NCI-H774 (cell line): ENCODE measurements around the gene PRMT3.
"Not testable (repeated sequence)": the region's sequence is repeated elsewhere in the genome, so short reads cannot be mapped to it uniquely, and the experiment has no call there.

Experiments used
- DNase-seq: peaks from one replicate; lab custom pipeline; 2025; lab: John Stamatoyannopoulos, UW

Gene PRMT3

DNA sequence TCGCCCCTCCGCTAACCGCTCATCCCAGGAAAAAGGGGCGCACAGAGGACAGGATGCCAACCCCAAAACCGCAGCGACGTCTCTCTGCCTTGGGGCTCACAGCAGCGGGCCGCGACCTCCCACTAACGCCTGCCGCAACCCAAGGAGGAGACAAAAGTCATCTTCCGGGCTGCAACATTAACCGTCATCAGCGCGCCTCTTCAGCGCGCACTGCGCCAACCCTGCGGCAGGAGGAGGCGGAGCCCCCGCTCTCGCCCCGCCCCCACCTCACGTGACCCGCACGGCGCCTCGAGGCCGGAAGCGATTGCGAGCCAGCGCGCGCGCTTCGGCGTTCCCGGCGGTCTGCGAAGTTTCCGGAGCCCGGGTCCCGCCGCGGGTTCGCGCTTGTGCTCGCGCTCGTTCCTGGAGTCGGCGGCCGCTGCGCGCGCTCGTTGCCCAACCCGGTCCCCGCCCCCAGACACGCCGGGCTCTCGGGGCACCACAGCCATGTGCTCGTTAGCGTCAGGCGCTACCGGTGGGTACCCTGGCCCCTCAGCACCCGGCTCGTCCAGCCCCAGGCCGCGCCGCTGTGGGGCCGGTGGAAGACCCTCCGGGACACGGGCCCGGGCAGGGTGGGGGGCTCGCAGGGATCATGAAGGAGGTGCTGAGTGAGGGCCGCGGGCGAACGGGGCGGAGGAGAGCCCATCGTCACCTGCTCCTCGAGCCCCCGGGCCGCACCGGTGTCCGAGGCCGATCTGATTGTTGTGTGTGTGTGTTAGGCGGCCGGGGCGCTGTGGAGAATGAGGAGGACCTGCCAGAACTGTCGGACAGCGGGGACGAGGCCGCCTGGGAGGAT lies at the start of gene PRMT3:
PRMT3 (plus strand) TSS at position 456 of the 835 bp plus-strand sequence; CDS start at position 487, 31 bp downstream.
- DNase-seq = peak; percentile 96

DNA sequence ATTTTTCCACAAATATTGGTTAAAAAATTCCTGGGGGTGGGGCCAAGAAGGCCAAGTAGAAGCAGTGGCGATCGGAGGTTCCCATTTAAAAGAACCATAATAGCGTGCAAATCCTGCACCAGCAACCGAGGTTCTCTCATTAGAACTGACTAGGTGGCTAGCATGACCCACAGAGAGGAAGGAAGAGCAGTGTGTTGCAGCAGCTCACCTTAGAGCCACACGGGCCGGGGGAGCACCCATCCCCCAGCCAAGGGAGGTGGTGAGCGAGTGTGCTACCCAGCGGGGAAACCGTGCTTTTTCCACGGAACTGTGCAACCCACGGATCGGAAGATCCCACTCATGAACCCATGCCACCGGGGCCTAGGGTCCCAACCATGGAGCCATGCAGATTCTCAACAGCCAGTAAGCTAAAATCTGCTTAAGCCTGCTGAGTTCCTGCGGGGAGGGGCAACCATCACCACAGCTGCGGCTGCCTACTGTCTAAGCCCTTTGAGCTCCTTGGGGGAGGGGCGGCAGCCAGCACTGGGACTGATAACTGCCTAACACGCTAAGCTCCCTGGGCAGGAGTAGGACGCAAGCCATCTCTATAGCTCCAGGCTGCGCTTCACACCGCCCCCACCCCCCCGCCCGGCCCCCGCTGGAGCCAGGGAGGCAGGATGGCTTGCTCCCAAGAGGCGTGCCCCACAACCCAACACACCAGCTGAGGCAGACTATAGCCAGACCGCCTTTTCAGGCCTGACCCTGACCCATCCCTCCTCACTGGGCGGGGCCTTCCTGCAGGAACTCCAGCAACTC lies 45.0 kb upstream of the PRMT3 start:
- DNase-seq = no peak

DNA sequence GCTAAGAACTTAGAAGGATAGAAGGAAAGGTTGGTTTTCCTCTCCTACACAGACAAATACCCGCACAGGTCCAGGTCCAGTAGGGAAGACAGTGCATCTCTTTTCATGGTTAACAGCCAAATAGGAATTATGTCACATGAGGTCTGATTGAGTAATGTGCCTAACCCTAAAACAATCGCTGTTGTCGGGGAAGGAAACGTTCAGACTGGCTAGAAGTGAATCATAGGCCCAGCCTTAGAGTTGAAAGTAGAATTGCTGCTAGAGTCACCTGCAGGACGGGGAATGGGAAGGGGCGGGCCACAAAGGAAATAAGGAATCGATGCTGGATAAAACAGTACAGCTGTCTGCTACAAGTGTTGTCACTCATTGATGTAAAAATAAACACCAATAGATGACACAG lies 36.4 kb upstream of the PRMT3 start:
- DNase-seq = no peak

DNA sequence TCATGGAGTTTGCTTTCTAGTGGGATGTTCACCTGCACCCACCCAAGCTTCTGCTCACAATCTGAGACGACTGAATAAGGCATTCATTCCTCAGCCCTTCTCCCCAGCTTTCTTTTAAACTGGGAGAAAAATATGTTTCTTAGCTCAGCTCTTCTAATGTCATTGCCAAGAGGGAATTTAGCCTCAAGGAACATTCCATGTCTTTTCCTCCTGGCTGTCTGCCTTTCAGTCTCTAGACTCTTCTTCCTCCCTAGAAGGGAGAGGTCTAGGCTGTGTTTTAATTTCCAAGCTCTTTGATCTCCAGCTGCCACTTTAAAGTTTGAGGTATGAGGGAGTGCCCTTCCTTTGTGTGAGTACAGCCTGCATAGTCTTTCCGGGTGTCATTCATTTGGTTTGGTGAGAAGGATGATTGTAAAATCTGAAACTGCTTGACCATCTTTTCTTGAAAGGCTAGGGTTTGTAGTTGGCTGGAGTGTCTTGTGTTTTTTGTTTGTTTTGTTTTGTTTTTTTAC lies 35.7 kb upstream of the PRMT3 start:
- DNase-seq = no peak

DNA sequence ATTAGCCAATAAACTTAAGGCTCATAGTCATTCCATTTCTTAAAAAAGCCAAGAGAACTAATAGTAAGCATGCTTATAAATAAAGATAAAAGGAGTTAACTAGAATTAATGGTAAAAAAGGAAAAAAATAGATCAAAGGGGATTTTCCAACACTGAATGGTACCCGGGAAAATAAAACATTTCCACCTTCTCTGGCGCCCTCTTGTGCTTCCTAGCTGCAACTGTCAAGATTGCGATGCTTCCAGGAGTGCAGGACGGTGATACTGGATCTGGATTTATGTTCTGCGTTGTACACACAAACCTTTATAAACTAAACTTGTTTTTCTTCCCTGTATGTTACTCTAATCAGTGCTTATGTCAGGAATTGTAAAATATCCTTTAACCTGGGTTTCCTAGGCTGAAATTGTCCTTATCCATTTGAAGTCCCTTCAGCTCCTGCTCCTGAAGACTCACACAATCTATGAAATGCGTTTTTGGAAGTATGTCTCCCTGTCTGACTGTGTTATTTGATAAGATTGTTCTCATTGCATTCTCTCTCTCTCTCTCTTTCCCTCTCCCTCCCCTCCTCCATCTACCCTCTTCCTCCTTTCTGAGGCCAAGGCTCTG lies 33.6 kb upstream of the PRMT3 start:
- peak; percentile 36 for DNase-seq

DNA sequence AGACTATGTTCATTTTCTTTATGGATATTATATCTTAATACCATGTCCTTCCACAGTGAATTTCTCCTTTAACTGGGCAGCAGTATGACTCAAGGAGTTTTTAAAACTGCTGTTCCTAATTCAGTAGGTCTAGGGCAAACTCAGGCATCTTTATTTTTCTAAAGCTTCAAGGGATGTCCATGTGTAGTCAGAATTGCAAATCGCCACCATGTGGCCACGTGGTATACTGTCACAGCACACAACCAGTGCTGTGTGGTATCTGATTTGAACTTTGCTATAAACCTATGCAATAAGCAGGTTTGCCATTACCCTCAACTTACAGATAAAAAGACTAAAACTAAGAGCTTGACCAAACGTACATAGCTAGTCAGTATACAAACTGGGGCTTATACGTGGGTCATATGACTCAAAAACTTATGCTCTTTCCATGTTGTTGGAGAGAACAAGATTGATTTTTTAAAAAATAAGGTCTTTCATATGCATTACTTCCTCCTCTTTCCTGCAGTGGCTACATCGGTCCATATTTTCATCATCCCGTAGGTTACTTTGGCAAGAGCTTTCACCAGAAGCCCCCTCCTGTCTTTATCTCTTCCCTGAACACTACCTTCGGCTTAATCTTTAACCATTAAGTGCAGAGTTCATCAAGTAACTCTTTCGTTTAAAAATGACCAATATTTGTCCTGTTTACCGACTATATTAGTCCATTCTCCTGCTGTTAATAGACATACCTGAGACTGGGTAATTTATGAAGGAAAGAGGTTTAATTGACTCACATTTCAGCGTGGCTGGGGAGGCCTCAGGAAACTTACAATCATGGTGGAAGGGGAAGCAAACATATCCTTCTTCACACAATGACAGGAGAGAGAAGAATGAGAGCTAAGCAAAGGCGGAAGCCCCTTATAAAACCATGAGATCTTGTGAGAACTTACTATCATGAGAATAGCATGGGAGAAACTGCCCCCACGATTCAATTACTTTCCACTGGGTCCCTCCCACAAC lies 32.0 kb upstream of the PRMT3 start:
- no peak for DNase-seq

DNA sequence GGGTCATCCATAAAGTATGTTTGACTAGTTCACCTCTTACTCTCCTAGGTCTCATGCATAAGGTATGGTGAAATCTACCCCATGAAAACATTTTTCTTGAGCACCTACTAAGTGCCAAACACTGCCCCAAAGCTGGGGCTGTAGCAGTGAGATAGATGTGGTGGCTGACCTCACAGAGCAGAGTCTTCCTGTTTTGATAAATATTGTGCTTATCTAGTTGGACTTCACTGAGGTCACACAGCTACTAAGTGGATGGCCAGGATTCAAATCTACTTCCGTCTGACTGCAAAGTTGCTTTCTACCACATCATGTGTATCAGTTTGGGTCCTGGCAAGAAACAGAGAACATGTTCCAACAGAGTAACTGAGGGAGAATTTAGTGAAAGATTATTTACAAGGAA lies 30.4 kb upstream of the PRMT3 start:
- no peak for DNase-seq

DNA sequence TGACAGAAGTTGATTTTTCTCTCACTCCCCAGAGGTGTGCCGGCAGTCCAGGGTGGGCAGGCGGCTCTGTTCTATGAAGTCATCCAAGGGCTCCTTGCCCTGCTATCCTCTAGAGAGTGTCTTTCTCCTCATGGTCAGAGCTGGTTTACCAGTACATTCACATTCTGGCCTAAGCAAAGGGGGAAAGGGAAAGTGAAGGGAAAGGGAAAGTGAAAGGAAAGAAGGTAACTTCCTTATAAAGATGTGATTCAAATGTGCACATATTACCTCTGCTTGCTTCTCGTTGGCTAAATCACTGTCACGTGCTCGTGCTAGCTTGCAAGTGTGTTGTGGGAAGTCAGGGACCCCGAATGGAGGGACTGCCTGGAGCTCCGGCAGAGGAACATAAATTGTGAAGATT lies 26.9 kb upstream of the PRMT3 start:
- no peak for DNase-seq

DNA sequence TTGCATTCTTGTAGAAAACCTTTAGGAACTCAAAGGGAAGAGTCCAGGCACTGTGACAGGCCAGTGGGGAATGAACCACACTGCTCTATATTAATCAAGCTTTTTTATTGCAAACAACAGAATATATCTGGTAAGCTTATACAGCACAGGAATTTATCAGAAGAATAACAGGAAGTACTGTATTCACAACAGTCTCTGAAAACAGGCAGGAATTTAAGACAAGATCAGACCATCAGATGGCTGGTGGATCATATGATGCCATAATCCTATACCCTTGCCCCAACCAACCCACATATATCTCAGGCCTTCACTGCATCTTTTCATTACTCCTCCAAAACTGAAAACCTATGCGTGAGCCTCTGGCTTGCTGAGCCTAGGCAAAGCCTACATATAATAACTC lies 25.0 kb upstream of the PRMT3 start:
- no peak for DNase-seq

DNA sequence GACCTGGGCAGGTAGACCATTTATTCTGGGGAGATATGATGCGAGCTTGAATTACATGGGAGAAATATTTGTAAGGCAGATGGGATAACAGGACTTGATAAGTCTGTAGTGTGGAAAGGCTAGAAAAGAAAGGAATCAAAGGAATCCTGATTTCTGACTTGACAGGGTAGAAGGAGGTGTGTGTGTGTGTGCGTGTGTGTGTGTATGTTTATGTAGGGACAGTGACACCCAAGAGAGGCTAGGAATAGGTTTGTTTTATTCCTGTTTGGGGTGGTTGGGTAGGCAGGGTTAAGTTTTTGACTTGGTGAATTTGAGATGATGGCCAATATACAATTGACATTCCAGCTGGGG lies 24.4 kb upstream of the PRMT3 start:
- DNase-seq = no peak

DNA sequence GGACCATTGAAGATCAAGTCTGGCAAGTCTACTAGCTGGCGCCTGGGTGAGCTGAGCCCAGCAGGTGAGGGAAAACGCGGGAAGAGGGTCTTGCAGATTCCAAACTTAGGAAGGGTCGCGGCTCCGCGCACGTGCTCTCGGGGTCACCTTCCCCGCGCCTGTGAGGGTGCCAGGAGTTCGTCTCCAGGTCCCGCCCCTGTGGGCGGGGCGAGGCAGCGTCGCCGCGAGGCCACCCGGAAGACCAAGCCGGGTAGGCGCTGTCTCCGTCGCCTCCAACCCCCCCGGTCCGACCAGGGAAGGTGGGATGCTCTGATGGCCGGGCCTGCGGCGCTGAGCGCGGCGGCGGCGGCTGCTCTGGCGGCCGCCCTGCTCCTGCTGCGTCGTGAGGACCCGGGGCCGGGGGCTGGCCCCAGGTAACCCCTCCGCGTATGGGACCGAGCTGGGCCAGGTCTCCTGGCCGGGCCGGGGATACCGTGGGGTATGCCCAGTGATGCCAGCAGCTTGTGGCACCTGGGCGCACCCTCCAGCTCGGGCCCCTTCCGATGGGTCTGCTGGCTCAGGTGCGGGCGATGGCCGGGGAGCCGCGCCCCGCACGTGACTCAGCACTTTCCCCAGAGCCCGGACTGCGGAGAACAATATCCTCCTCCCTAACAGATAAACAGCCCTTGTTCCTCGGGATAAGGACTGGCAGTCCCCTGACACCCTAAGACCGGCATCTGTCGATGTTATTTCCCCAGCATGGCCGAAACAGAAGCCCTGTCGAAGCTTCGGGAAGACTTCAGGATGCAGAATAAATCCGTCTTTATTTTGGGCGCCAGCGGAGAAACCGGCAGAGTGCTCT lies 23.8 kb upstream of the PRMT3 start, which contains the start of gene HTATIP2:
HTATIP2 (plus strand) TSS at position 215 of the 841 bp plus-strand sequence; CDS start at position 739, 524 bp downstream.
- peak; percentile 49 for DNase-seq

DNA sequence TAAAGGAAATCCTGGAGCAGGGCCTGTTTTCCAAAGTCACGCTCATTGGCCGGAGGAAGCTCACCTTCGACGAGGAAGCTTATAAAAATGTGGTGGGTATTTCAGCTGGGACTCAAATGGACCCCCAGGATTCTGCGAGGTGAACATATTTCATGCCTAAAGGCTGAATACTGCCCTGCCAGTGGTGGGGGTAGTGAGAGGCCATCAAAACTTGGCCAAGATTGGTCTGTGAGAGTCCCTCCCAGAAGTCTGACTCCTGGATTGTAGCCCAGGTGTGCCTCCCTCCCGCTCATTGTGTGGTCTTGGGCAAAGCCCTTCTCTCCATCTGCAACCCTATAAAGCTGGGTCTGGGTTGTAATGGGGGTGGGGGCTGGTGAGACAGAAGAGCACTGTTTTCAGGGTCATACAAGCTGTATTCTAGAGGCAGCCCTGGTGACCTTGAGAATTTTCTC lies 23.1 kb upstream of the PRMT3 start:
- DNase-seq = no peak

DNA sequence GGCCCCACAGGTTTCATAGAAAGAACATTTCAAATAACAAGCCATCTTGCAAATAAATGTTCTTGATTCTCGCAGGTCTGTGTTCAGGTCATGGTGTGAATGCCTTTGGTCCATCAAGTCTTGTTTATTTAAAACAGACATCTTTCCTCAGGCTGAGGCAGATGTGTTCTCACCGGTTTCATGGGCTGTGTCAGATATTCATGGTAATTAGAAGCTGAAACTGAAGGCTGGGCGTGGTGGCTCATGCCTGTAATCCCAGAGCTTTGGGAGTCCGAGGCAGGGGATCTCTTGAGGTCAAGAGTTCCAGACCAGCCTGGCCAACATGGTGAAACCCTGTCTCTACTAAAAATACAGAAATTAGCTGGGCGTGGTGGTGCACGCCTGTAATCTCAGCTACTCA lies 22.1 kb upstream of the PRMT3 start:
- DNase-seq = not testable (repeated sequence)

DNA sequence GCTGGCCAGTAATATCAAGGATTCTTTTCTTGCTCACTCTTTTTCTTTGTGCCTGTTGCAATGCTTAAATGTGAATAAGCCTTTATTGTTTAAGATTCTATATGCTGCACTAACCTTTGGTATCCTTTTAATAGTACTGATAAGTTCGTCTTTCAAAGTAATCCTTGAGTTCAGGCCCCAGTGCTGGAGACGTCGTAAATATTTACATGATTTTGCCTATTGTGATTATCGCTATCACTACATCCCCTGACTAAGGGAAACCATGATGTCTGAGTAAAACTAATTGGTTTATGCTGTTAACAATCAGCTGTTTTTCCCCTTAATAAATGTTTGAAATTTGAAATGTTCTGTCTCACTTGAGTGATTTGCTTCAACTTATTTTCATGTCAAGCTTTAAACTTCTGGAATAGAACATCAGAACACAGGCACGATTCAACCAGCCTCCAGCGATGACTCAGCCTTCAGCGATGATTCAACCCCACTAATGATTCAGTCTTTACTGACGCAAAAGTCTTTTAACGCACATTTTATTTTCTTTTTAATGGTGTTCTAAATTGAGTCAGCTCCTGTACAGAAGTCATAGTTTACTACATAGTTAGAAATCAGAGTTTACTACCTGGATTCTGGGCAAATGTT lies 20.1 kb upstream of the PRMT3 start:
- no peak for DNase-seq

DNA sequence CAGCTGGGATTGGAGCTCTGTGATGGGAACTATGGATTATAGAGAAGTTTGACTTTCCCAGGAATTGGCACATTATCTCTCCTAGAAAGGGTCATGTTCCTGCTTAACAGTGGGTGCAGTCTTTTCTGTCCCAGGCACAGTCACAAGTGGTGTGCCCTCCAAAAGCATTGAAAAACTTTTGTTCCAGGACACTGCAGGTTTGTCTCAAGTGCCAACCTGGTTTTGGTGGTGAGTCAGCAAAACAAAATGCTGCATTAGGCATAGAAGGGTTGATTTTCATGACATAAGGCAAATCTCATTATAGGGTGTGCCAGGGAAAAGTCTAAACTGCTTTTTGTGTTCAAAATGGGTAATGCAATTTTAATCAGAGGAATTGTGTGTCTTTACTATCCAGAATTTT lies 19.1 kb upstream of the PRMT3 start:
- no peak for DNase-seq

DNA sequence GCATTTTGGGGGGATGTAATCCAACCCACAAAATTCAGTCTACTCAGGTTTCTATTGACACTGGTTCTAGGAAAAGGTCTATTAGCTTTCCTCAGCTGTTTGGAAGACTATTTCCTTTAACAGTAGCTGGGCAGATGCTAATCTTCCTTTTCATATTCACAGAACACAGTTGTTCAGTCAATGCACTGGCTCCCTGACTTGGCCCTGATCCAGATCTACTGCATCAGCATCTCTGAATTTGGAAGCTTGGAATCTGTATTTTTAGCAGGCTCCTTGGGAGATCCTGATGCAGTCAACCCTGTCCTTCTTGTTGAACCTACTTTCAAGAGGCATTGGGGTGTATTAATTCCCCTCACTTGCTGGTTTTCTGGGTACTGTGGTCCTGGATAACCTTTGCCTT lies 17.7 kb upstream of the PRMT3 start:
- no peak for DNase-seq

DNA sequence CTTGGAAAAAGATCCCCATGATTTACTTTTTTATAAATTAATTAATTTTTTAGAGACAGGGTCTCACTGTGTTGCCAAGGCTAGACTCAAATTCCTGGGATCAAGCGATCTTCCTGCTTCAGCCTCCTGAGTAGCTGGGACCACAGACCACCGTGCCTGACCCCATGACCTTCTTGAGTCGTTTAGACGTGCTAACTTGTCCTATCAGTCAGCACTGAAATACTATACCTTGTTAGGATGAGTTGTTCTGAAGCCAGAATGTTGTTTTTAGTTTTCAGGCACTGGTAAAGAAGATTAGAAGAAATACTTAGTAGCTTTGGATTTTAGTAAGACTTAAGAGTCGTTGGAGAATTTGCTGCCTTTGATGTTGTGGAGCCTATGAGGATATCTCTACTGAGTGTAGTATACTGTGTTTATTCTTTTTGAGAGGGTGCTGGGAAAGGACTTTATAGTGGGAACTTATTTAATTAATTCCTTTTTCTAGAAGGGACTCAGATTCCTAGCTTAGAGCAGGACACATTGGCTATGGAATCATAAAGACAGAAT lies 15.4 kb upstream of the PRMT3 start:
- no peak for DNase-seq

DNA sequence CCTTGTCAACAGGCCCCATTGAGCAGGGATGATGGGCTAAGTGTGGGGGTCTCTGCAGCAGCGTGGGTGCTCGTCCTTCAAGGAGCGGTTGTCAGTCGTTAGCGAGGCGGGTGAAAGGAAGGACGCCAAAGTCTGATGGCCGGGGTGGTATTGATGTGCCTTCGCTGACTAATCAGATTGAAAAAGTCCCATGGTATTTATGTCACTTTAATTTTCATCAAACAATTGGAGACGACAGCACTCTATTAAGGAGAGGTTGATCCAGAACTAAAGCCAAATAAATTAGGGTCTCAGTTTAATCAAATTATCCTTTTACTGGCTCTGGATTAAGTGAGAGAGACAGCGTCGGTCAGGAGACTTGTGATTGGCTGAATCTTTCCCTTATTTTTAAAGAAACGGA lies 14.4 kb upstream of the PRMT3 start:
- DNase-seq = no peak

DNA sequence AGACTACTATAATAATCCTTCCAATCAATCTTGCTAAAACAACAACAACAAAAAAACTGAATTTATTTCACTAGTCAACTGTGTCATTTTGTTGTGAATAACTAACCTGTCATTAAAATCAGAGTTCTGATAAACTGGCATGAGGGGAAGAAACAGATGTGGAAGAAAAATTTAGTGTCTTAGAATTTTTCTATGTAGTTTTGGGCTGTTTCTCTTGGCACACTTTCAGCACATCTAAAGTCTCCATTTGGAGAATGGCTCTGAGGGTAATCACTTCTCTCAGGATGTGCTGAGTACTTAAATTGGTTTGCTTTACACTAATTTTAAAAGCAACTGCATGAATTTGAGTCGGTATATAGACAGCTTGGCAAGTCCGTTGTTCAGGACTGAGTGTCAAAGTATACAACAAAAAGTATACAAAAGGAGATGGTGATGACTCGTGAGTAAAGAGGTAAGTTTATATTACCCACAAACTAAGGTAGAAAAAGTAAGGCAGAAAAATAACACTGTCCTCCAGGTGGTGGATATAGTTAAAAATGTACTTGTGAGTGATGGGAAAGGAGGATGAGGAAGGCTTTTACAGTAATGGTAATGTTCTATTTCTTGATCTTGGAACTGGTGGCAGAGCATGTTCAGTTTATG lies 13.8 kb upstream of the PRMT3 start:
- DNase-seq = no peak
